NCI-H128 (cell line): ENCODE results near the gene OR2F2.
A peak's percentile ranks its signal among the peaks of the same experiment; 100 is the strongest.

Experiments
- DNase-seq: peaks from one replicate; lab custom pipeline; 2025; ENCODE audit not compliant: unreplicated experiment; lab: John Stamatoyannopoulos, UW

OR2F2 gene, protein sequence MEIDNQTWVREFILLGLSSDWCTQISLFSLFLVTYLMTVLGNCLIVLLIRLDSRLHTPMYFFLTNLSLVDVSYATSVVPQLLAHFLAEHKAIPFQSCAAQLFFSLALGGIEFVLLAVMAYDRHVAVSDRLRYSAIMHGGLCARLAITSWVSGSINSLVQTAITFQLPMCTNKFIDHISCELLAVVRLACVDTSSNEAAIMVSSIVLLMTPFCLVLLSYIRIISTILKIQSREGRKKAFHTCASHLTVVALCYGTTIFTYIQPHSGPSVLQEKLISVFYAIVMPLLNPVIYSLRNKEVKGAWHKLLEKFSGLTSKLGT

DNA sequence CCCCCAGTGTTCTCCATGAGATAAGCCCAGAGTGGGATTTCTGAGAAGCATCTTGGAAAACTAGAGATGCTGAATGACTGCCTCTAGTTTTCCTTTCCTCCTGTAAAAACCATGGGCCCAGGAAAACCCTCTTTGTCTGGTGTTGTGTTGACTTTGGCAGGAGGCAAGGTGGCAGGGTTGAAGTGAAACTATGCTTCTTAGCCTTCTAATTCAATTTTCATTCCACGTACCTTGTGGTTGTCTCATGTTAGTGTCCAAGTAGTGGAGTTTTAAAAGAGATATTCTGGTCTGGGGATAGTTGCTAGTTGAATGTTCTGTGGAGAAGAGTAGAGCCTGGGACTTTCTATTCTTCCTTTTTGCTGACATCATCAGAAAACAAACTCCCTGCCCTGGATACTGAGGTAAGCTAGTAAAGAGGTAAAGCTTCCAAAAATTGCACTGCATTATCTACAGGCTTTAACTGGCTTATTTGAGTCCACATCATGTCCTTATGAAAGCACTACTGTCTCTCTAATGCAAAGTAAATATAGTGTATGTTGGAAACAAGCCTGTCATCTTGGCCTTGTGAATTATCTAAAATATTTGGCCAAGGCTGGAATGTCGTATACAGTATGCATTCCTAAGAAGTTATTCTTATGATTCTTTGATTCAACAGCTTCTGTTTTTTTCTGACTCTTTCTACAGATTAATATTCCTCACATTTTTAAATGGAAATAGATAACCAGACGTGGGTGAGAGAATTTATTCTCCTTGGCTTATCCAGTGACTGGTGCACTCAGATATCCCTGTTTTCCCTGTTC lies at the start of gene OR2F2:
Gene OR2F2 (plus strand): TSS at position 708 of the 800 bp plus-strand sequence. CDS start 0 bp downstream, at position 708.
- DNase-seq = no peak

DNA sequence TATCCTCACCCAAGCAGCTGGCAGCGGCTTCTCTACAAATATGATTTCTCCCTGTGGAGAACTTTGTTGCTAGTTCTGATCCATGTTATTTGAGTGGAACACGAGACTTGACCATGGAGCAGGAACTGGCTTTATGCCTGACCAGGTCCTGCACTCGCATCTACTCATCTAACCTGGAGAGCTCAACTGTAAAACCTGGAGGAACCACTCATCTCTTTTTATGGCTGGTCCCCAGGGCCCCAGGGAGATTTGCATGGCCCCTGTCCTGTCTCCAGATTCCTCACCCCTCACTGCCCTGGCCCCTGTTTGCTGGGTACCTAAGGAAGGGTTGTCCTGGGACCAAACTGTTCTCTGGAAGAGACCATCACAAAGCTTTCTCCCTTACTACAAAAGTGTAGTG lies 49.1 kb upstream of the OR2F2 start:
- no peak for DNase-seq

DNA sequence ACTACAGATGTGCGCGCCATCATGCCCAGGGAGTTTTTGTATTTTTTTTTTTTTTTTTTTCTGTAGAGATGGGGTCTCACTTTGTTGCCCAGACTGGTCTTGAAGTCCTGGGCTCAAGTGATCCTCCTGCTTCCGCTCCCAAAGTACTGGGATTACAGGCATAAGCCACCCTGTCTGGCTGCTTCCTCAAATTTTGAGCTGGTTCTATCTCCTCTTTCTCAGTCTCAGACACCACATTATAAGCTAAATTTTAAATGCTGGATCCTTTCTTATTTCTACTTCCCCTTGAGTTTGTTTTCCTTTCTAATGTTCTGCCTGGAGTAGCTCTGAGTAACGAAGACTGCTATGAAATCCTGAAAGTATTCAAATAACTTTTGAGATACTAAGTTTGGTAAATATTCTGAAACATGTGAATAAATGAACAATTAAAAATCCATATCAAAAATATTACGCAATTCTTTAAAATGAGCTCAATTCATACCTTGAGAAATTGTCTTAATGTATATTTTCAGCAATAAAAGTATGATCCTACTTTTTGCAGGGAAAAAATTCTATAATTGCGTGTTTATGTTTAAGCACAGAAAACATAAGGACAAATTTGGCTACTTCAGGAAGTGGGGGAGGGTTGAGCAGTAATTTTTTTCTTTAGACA lies 48.1 kb upstream of the OR2F2 start:
- DNase-seq = no peak

DNA sequence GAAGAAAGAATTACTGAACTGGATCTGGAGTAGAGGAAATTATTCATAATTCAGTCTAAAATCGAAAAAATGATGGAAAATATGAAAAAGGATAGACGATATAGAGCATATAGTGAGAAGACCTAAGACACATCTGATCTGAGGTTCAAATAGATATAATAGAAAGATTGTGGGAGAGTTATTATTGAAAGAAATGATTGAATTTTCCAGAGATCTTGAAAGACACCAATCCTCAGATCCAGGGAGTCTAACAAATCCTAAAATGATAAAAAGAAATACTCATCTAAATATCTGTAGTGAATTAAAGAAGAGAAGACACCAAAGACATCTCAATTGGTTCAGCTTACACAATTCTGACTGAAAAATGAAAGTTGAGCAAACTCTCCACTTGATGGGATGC lies 46.0 kb upstream of the OR2F2 start:
- DNase-seq = no peak

DNA sequence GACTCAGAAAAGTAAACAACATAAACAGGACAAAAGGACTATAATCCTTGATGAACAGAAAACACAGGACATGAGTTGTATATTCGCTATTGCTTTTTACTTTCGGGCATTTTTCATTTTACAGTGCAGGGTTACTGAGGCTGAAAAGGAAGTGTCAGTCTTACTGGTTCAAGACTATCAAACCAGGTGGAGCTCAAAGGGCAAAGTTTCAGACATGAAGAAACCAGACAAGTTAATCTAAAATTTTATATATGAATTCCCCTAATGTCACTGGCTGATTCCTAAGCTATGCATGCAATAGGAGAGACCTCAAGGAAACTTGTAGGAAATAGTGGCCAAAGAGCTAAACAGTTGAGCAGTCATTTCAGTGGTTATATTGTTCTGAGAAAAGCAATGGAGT lies 44.5 kb upstream of the OR2F2 start:
- DNase-seq = no peak

DNA sequence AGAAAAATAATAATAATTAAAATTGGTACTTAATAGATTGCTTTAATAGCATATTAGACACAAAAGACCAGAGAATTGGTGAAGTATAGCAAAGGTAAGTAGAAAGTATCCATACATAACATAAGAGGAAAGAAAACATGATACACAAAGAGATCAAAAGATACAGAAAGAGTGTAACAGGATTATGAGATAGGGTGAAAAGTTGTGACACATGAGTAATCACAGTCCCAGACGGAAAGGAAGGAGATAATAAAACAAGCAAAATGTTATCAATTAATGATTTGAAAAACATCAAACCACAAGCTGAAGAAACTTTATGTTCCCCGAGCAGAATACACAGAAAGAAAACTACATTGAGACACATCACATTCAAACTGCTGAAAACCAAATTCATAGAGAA lies 43.6 kb upstream of the OR2F2 start:
- no peak for DNase-seq

DNA sequence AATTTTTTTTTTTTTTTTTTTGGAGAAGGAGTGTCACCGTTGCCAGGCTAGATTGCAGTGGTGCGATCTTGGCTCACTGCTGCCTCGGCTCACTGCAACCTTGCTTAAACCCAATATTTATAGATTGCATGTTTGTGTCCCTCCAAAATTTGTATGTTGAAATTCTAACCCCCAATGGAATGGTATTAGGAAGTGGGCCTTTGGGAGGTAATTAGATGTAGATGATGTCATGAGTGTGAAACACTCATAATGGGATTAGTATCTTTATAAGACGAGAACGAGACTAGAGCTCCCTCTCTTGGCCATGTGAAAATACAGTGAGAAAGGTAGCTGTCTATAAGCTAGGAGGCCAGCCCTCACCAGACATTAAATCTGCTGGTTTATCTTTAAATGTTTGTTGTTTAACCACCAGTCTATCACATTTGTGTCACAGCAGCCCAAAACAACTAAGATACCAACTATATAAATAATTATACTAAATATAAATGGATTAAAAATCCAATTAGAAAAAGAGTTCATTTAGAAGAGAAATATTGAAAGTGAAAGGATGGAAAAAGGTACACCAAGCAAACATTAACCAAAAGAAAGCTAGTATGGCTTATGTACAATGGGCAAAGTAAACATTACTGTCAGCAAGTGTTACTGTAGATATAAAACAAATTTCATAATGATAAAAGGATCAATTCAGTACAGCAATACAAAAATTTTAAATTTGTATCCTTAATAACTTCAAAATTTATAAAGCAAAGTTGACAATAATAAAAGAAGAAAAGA lies 42.3 kb upstream of the OR2F2 start:
- DNase-seq = no peak

DNA sequence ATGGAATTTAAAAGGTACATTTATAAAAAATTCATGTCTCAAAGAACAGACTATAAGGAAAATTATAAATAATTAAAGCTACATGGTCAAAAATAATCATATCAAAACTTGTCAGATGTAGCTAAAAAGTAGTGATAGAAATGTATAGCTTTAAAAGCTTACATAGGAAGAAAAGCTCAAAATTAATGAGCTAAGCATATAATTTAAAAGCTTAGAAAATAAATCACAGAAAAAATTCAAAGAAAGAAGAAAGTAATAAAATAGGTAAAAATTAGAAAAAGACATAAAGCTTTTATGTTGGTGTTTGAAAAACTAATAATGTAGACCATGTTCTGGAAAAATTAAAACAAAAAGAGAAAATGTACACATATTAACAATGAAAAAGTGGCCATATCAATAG lies 38.4 kb upstream of the OR2F2 start:
- DNase-seq = no peak

DNA sequence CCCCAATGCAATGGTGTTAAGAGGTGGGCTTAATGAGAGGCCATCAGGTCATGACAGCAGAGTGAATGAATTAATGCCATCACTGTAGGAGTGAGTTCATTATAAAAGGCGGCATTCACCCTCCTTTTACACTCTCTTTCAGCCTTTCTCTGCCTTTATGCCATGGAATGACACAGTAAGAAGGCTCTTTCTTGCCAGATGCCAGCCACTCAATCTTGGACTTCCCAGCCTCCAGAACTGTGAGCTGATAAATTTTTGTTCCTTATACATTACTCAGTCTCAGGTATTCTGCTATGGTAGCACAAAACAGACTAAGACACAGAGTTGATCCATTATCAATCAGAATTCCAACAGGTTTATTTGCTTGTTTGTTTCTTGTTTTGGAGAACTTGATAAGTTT lies 36.2 kb upstream of the OR2F2 start:
- no peak for DNase-seq

DNA sequence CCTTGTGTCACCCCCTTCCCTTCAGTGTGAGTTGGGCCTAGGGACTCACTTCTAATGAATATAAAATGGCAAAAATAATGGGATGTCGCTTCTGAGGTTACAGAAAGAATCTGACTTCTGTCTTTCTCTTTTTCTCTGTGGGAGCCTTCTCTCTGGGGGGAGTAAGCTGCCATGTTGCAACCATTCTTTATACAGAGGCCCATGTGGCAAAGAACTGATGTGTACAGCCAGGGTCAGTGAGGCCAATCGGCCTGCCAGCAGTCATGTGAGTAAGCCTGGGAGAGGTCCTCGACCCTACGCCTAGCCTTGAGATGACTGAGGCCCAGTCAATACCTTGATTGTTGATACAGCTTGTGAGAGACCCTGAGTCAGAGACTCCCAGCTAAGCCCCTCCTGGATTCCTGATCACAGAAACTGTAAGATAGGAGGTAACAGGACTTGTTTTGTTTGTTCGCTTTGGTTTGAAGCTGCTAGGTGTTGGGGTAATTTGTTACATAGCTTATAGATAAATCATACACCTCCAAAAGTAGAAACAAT lies 34.7 kb upstream of the OR2F2 start:
- DNase-seq = no peak

DNA sequence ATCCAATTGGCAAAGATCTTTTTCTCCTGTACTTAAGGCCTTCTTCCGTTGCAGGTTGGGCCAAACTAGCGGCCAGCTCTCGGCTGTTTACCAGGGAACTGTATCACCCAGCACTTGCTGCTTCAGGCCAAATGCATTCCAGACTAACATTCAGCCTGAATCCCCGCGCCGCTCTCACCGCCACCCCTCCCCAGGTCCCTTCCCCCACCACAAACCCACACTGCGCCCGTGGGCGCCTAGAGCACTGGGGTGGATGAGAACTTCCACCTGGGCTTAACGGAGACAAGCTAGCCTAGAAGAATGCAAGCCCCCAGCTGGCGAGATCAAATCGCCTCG lies 33.7 kb upstream of the OR2F2 start:
- no peak for DNase-seq

DNA sequence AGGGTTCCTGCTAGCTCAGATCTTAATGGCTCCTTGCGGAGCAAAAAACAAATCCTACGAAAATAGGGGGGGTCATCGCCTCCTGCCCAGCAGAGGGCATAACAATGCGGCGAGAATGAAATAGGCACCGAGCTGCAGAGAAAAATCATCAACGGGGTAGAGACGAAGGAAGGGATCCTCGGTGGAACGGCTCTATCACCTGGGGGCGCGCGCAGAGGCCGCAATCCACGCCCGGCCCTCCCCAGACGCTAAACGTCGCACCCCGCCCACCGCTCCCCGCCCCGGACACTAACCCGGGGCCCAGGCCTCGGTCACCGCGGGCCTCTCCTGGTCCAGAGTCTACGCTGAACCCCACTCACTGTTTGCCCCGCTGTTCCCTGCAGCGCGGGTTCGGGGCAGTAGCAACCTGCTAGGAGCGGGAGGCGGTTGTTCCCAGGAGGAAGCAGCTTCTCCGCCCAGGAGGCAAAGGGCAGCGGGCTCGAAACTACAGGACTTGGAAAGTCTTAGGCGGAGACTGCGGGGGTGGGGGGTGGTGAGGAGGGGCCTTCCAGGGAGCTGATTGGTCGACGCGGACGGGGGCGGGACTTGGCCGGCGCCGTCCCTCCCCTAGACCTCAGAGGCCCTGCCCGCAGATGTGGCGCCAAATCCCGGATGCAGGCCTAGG lies 33.2 kb upstream of the OR2F2 start, which contains the start of gene TCAF1:
Gene TCAF1 (minus strand): TSS at position 509 of the 664 bp plus-strand sequence. CDS start 25,568 bp downstream, outside the sequence.
- DNase-seq = peak; percentile 67

DNA sequence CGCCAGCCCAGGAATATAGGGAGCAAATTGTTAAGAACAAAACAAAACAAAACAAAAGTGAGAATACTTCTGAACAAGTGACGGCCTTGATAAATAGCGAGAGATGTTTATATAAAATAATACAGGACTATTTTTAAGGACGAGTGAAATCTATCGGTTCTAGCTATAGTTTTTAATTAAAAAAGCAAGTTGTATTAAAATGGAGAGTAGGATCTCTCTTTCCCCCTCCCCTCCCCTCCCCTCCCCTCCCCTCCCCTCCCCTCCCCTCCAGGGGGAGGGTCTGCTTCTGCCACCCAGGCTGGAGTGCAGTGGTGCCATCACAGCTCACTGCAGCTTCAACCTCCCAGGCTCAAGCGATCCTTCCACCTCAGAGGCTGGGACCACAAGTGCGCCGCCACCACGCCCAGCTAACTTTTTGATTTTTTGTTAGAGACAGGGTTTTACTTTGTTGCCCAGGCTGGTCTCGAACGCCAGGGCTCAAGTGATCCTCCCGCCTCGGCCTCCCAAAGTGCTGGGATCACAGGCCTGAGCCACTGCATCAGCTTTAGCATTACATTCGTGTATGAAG lies 32.6 kb upstream of the OR2F2 start:
- DNase-seq = no peak

DNA sequence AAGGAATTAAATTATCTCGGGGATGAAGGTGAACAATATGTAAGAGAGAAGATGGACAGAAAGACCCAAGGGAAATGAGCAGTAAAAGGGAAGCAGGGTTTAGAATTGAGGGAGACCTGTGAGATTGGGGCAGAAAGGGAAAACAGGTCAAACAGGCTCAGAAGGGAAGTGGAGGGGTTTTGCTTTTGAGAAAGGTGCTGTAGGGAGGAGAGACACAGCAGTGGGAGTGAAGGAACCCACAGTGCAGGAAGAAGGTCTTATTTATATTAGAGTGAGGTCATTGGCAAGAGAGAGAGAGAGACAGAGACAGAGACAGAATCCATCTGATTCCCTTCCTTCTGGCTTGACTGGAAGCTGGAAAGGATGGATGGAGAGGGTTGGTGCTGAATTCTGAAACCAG lies 29.5 kb upstream of the OR2F2 start:
- no peak for DNase-seq

DNA sequence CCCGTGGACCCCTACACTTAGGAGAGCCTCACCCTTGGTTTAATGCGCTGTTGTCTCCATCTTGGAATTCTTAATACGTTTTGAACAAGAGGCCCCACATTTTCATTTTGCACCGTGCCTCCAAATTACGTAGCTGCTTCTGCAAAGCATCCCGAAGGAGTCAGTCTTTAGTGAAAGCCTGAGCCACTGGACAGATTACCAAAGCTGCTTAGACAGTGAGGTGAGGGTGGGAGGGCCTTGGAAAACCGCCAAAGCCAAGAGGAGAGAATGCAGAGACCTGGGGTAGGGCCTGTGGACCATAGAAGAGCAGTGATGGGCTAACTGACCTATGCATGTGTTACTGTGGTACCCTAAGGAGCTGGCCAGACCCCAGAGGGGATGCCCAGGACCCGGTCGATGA lies 28.9 kb upstream of the OR2F2 start:
- DNase-seq = no peak

DNA sequence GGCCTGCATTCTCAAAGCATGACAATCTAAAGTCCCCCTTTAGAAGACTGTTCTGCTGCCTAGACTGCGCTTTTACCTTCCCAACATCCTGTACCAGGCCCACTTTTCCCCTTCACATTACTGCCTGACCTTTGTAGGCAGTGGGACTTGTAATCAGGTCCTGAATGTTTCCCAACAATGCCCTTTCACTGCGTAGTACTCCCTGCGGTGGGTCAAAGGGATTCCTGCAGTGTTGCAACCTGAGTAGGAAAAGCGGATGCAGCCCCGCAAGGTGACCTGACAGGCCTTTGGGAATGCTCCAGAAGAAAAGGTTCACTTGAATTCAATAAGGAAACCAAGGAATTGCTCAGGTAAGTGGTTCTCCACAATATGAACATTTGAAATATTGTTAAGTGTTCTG lies 28.1 kb upstream of the OR2F2 start:
- no peak for DNase-seq

DNA sequence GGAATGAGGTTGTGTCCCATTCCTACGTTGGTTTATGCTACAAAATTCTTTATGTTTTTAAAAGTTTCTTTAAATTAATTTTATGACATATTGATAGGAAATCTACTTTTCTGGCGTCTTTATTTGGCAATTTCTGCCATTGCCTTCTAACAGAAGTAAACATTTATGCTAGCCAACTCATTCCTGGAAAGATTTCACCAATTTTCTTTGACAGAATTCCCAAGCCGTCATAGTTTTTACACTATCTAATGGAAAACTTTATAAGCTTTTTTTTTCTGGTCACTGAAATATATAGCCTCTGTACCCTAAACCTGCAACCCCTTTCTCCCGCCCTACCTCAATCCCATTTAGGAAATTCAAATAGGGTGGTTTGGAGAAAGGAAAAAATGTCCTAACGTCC lies 26.9 kb upstream of the OR2F2 start:
- no peak for DNase-seq

DNA sequence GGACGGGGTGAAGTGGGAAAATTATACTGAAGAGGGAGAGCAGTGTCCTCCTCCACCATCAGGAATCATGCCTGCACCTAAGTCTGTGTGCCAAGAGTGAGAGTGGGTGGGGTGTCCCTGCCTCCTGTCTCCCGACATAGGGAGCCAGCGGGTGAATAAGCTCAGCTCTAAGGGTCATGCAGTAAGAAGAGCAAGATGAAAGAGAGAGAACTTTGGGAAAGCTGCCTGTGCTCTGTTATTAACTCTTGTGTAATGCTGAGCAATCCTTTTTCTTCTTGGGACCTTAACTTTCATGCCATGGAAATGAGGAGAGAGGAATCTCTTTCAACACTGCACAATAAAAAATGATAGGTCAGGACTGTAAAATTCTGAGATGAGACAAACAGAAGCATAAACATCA lies 25.2 kb upstream of the OR2F2 start:
- DNase-seq = no peak

DNA sequence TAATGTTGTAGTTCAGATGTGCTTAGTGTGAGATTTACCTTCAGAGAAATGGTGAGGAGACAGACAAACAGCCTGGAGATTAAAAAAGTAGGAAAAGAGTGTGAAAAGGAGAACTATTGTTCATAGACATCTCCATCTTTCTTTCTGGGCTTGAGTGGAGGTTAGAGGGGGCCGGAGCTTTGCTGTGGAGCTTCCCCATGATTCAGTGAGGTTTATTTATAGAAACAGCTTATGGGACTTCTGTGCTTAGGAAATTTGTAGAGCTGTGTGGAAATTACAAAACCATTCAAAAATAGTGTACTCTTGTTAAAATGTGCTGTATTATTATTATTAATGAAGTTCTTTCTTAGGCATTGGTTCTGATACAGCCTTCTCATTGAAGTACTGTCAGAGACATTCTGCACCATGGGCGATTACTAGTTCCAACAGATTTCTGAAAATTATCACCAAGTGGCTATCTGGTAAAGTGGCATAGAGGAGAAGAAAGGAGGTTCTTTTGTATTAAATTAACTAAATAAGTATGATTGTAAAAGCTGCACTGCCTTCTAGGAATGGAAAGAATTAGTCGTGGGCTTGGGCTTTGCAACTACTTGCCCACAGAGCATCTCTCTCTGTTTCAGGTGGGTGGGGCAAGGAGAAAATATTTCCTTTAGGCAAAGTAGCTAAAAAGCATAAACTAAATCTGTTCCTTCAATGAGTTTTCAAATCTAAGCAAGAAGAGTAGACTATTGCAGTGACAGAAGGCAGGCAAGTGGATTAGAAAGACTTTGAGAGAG lies 24.4 kb upstream of the OR2F2 start:
- no peak for DNase-seq
